Measurements from ENCODE around the gene ICAM3. TPM values are rescaled to one million over a fixed set of nuclear protein-coding genes. Genes with fewer than 3 reads are reported as not detected.

Gene ICAM3
- total and polyA plus RNA-seq, 2 of the 4 experiments (the other 2 are of a cell fraction) = 6.6 to 11.7 TPM

DNA sequence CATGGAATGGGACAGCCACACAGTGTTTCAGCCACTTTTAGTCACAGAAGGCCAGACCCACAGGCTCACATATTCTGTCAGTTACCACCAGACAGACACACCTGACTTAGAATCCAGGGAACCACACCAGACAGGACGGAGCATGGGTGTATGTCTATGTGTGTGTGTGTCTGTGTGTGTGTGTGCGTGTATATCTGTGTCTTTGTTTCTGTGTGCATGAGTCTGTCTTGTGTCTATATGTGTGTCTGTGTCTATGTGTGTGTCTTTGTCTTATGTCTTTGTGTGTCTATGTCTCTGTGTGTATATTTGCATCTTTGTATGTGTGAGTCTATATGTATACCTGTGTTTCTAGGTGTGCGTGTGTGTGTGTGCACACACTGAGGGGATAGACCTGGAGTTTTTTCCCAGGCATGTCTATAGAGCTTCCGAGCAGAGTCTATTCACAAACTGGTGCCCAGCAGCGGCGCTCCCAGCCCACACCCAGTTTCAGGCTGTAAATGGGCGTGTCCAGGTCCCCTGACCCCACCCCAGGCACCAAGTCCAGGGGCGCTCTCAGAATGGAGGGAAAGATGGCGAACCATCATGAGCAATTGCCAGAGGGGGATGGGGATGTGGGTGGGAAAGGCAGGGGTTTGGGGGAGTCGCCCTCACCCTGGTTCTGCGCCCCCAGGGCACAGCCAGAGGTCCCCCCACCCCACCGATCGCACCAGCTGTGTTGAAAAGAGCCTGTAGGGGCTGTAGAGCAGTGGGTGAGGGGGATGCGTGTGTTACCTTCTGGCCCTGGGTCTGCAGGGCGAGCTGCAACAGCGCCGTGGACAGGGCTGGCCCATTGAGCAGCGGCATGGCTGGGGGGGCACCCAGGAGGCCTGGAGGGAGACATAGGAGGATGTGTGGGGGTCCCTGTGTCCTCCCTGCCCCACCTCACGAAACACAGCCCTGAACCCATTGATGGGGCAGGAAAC is 17.3 kb downstream of the ICAM3 start:
- in situ Hi-C loops (cut with MboI; ENCODE audit: low sequenced_read_pairs) (no loop called here), dilution Hi-C loops (cut with HindIII; ENCODE audit: low sequenced_read_pairs, unreplicated experiment) (no loop called here), intact Hi-C loops (cut with micrococcal nuclease) (no loop called here)
- no peak overlapping the region for H2BK120ac ChIP-seq (ENCODE audit: low read depth, low read length)
- DNase-seq (no peak), ATAC-seq (ENCODE audit: low read depth) (no peak)
- POLR2A ChIA-PET (ENCODE audit: unreplicated experiment) = no interaction called here
- H2AFZ ChIP-seq (replicated peaks; ENCODE audit: low read length, poor library complexity) = no peak overlapping the region
- no peak overlapping the region for H3K56ac ChIP-seq (ENCODE audit: extremely low read depth, insufficient read depth, low read length)
- no peak overlapping the region for H3K4me3 ChIP-seq (ENCODE audit: insufficient read depth, low read depth, low read length)
- H4K5ac ChIP-seq (ENCODE audit: low read depth, low read length) = no peak overlapping the region
- no peaks in the 10 kb centered on the region for H3K9me1 ChIP-seq (ENCODE audit: insufficient read depth, low read length)
- H2BK20ac ChIP-seq (ENCODE audit: low read depth, low read length) = no peak overlapping the region
- H3K4ac ChIP-seq (ENCODE audit: low read depth, low read length) = no peak overlapping the region
- BruUV-seq (replicated peaks) = no TSS peak
- H3K18ac ChIP-seq (ENCODE audit: low read depth, low read length) = no peak overlapping the region
- 90% methylated on average over 2 of the region's 19 CpGs; no CpG with 5 or more reads in 1 of the 2 experiments for WGBS, 2 experiments (ENCODE audit: extremely low coverage in 2 of 2, insufficient read length in 1 of 2)
- H2AK9ac ChIP-seq (replicated peaks; ENCODE audit: low read depth, low read length, poor library complexity) = no peak overlapping the region
- no peak overlapping the region for H3K23ac ChIP-seq (ENCODE audit: low read depth, low read length)
- no peak overlapping the region for H3K4me2 ChIP-seq (ENCODE audit: low read depth, low read length)
- H2BK5ac ChIP-seq (ENCODE audit: low read depth, low read length, poor library complexity, severe bottlenecking) = no peak overlapping the region
- no peak overlapping the region for H2BK15ac ChIP-seq (ENCODE audit: low read depth, low read length)
- no peak overlapping the region for H4K8ac ChIP-seq (ENCODE audit: low read depth in 2 of 2, low read length in 2 of 2)
- H3K27ac ChIP-seq (ENCODE audit: insufficient read depth, low read length) = no peak overlapping the region
- no peaks in the 10 kb centered on the region for H3K27me3 ChIP-seq (ENCODE audit: control insufficient read depth, insufficient read depth, low read length)
- no peak overlapping the region for H3K9ac ChIP-seq (ENCODE audit: low read depth, low read length)
- peaks cover 9% of the 10 kb centered on the region; the same call in 1 of the 2 replicates for H4K20me1 ChIP-seq (ENCODE audit: insufficient read depth, low read length)
- H3K4me1 ChIP-seq (ENCODE audit: control insufficient read depth, insufficient read depth, low read length) = no peaks in the 10 kb centered on the region
- H3K36me3 ChIP-seq (ENCODE audit: control insufficient read depth, insufficient read depth, low read length) = peaks cover 75% of the 10 kb centered on the region
- H4K91ac ChIP-seq (ENCODE audit: insufficient read depth, low read depth, low read length) = no peak overlapping the region
- H3K9me3 ChIP-seq (ENCODE audit: control insufficient read depth, insufficient read depth, low read length) = no peaks in the 10 kb centered on the region
- CTCF ChIA-PET = no interaction called here
- no peak overlapping the region for H2AK5ac ChIP-seq (ENCODE audit: low read depth, low read length)
- H3K14ac ChIP-seq (replicated peaks; ENCODE audit: low read depth, low read length) = no peak overlapping the region
- H3K79me1 ChIP-seq (ENCODE audit: low read depth in 1 of 2, low read length in 2 of 2) = peaks cover 9 to 14% of the 10 kb centered on the region in 2 experiments; a peak in 3 of 4 replicates
- TF ChIP-seq CHD1 (IDR thresholded peaks at IDR 0.05; ENCODE audit: low read depth, low read length) = no peak
- no peak for TF ChIP-seq MAFK (IDR thresholded peaks at IDR 0.05; ENCODE audit: low read depth, low read length)
- no peak for TF ChIP-seq MXI1 (IDR thresholded peaks at IDR 0.05; ENCODE audit: borderline replicate concordance, low read depth, low read length)
- TF ChIP-seq SMC3 (IDR thresholded peaks at IDR 0.05; ENCODE audit: low read depth, low read length) = no peak
- TF ChIP-seq FOS (IDR thresholded peaks at IDR 0.05; ENCODE audit: low read depth, low read length) = no peak
- no peak for TF ChIP-seq NFE2L2 (IDR thresholded peaks at IDR 0.05; ENCODE audit: low read depth, low read length)
- no peak for TF ChIP-seq RCOR1 (IDR thresholded peaks at IDR 0.05; ENCODE audit: insufficient replicate concordance, low read length)
- TF ChIP-seq BHLHE40 (IDR thresholded peaks at IDR 0.05; ENCODE audit: low read depth, low read length) = no peak
- TF ChIP-seq, protein P1, sequence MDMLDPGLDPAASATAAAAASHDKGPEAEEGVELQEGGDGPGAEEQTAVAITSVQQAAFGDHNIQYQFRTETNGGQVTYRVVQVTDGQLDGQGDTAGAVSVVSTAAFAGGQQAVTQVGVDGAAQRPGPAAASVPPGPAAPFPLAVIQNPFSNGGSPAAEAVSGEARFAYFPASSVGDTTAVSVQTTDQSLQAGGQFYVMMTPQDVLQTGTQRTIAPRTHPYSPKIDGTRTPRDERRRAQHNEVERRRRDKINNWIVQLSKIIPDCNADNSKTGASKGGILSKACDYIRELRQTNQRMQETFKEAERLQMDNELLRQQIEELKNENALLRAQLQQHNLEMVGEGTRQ (IDR thresholded peaks at IDR 0.05; ENCODE audit: low read depth, low read length) = no peak
- TF ChIP-seq POLR2A (IDR thresholded peaks at IDR 0.05; ENCODE audit: low read depth, low read length) = no peak
- no peak for TF ChIP-seq RAD21 (IDR thresholded peaks at IDR 0.05; ENCODE audit: low read length)
- TF ChIP-seq, protein P2, sequence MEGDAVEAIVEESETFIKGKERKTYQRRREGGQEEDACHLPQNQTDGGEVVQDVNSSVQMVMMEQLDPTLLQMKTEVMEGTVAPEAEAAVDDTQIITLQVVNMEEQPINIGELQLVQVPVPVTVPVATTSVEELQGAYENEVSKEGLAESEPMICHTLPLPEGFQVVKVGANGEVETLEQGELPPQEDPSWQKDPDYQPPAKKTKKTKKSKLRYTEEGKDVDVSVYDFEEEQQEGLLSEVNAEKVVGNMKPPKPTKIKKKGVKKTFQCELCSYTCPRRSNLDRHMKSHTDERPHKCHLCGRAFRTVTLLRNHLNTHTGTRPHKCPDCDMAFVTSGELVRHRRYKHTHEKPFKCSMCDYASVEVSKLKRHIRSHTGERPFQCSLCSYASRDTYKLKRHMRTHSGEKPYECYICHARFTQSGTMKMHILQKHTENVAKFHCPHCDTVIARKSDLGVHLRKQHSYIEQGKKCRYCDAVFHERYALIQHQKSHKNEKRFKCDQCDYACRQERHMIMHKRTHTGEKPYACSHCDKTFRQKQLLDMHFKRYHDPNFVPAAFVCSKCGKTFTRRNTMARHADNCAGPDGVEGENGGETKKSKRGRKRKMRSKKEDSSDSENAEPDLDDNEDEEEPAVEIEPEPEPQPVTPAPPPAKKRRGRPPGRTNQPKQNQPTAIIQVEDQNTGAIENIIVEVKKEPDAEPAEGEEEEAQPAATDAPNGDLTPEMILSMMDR (conservative IDR thresholded peaks at IDR 0.05; ENCODE audit: low read depth, low read length) = no peak
- TF ChIP-seq, protein P3, sequence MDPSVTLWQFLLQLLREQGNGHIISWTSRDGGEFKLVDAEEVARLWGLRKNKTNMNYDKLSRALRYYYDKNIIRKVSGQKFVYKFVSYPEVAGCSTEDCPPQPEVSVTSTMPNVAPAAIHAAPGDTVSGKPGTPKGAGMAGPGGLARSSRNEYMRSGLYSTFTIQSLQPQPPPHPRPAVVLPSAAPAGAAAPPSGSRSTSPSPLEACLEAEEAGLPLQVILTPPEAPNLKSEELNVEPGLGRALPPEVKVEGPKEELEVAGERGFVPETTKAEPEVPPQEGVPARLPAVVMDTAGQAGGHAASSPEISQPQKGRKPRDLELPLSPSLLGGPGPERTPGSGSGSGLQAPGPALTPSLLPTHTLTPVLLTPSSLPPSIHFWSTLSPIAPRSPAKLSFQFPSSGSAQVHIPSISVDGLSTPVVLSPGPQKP (IDR thresholded peaks at IDR 0.05; ENCODE audit: borderline replicate concordance, low read depth, low read length) = no peak
- no peak for TF ChIP-seq MAZ (IDR thresholded peaks at IDR 0.05; ENCODE audit: borderline replicate concordance, low read depth, low read length)
- no peak for TF ChIP-seq CEBPB (IDR thresholded peaks at IDR 0.05; ENCODE audit: low read depth, low read length)
